ENCODE measurements around the gene CCDC32. TPM values are rescaled to one million over a fixed set of nuclear protein-coding genes. Genes with fewer than 3 reads are reported as not detected.
A peak's percentile ranks its signal among the peaks of the same experiment; 100 is the strongest.

Gene CCDC32
- total RNA-seq, result 10 to 100 TPM; 31.2 to 41.3 (median 32.2) TPM

GRCh38 chr15:40564591-40565332 lies at the start of gene CCDC32:
Gene CCDC32, minus strand, starts transcription at chr15:40565042. Its CDS starts 2,027 bp downstream, at chr15:40563015.
- TF ChIP-seq POLR2A (IDR thresholded peaks at IDR 0.05) (peak; percentile 67 to 85), CTCF (IDR thresholded peaks at IDR 0.05) (no peak)
- peak; percentile 97 to 99 (median 98) for DNase-seq
- peaks cover 0 to 24% (median 4%) of the 10 kb centered on the region in 4 donors for H3K4me1 ChIP-seq

DNA sequence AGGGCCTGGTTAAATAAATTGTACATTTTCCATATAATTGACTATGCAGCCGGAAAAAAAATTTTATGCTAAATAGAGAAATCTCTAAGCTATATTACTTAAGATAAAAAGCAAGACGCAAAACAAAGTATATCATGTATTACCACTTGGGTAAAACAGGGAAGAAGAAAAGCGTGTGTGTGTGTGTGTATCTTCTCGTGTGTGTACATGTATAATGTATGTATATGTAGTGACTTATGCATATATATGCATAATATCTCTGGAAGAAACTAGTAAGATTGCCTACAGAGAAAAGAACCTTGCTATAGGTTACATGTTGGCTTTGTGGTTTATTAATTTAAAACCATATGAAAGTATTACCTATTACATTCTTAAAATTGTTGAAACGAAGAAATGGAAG lies 48.2 kb upstream of the CCDC32 start:
- Histone ChIP-seq H3K9me3 (no peaks in the 10 kb centered on the region), H3K27ac (no peak overlapping the region), H3K4me3 (no peak overlapping the region), H3K36me3 (no peaks in the 10 kb centered on the region), H3K27me3 (no peaks in the 10 kb centered on the region), H3K4me1 (no peaks in the 10 kb centered on the region)
- no peak for DNase-seq
- TF ChIP-seq POLR2A (IDR thresholded peaks at IDR 0.05) (no peak), CTCF (IDR thresholded peaks at IDR 0.05) (no peak)

More at GRCh38 chr15:40564591-40565332, at the start of gene CCDC32:
- peak within 1 kb of the TSS; percentile 93 to 97 (median 96) for H3K27ac ChIP-seq
- peaks cover 0 to 11% (median 0%) of the 10 kb centered on the region in 3 donors for H3K36me3 ChIP-seq
- peak within 1 kb of the TSS; percentile 88 to 95 (median 94) for H3K4me3 ChIP-seq
- H3K9me3 ChIP-seq, result no peaks in the 10 kb centered on the region
- H3K27me3 ChIP-seq, result no peaks in the 10 kb centered on the region

GRCh38 chr15:40603935-40604334 lies 39.1 kb upstream of the CCDC32 start:
- no peaks in the 10 kb centered on the region for H3K9me3 ChIP-seq
- no peak for TF ChIP-seq CTCF (IDR thresholded peaks at IDR 0.05)
- no peak for TF ChIP-seq POLR2A (IDR thresholded peaks at IDR 0.05)
- H3K27ac ChIP-seq, result no peak overlapping the region
- no peak for DNase-seq
- no peaks in the 10 kb centered on the region for H3K36me3 ChIP-seq
- H3K4me3 ChIP-seq, result no peak overlapping the region
- H3K27me3 ChIP-seq, result no peaks in the 10 kb centered on the region
- H3K4me1 ChIP-seq, result no peaks in the 10 kb centered on the region

- no peak for DNase-seq
- Histone ChIP-seq H3K27ac (no peak overlapping the region), H3K36me3 (no peaks in the 10 kb centered on the region), H3K4me3 (no peak overlapping the region), H3K9me3 (no peaks in the 10 kb centered on the region), H3K4me1 (peaks cover 0 to under 1% (median 0%) of the 10 kb centered on the region in 4 donors), H3K27me3 (no peaks in the 10 kb centered on the region)
- TF ChIP-seq CTCF (IDR thresholded peaks at IDR 0.05) (no peak), POLR2A (IDR thresholded peaks at IDR 0.05) (no peak)
These were observed 36.1 kb upstream of the CCDC32 start for GRCh38 chr15:40600956-40601355.

- no peak for TF ChIP-seq POLR2A (IDR thresholded peaks at IDR 0.05)
- no peak for TF ChIP-seq CTCF (IDR thresholded peaks at IDR 0.05)
- Histone ChIP-seq H3K27me3 (no peaks in the 10 kb centered on the region), H3K9me3 (no peaks in the 10 kb centered on the region), H3K36me3 (no peaks in the 10 kb centered on the region), H3K27ac (no peak overlapping the region), H3K4me1 (peaks cover 0 to 9% (median 3%) of the 10 kb centered on the region in 4 donors), H3K4me3 (no peak overlapping the region)
- no peak for DNase-seq
These were observed 33.8 kb upstream of the CCDC32 start for GRCh38 chr15:40598672-40599071.
